ENCODE measurements around the gene NMUR1.

GRCh38 chr2:231539991-231540390 lies 9.7 kb upstream of the NMUR1 start:
- TF ChIP-seq POLR2A (IDR thresholded peaks at IDR 0.05) = no peak
- no peak for TF ChIP-seq CTCF (IDR thresholded peaks at IDR 0.05)
